Motor neuron (in vitro differentiated cells): Measurements from ENCODE around the gene FAS. TPM values are rescaled to one million over a fixed set of nuclear protein-coding genes. Genes with fewer than 3 reads are reported as not detected.

Source experiments
- ATAC-seq, 8 experiments: fragments of 200-7000 bp; cut with Tn5 transposase; replicated peaks in 6 of 8; 2 replicates each; pipeline ENCODE4 v1.8.0; 2021; ENCODE audit warnings: mild to moderate bottlenecking in 8 of 8, moderate library complexity in 8 of 8
- H3K27ac ChIP-seq, 2 donors: fragments of 250-450 bp; sonication (Bioruptor Pico); 2 replicates each; pipeline ENCODE4 v1.9.0; 2021; ENCODE audit warnings: antibody characterized with exemption in 2 of 2, mild to moderate bottlenecking in 2 of 2, moderate library complexity in 1 of 2
- H3K4me1 ChIP-seq, 2 donors: fragments of 250-450 bp; sonication (Bioruptor Pico); replicated peaks in 1 of 2; 2 replicates each; pipeline ENCODE4 v1.6.1; 2021; ENCODE audit warnings: antibody characterized with exemption in 2 of 2, mild to moderate bottlenecking in 2 of 2, moderate library complexity in 1 of 2
- H3K4me3 ChIP-seq, 5 donors: fragments of 250-450 bp; sonication (Bioruptor Pico); 2 replicates each; pipeline ENCODE4 v1.9.0; 2021; ENCODE audit warnings: antibody characterized with exemption in 5 of 5, mild to moderate bottlenecking in 5 of 5, moderate library complexity in 4 of 5
- WGBS, 10 experiments: fragments of 450-650 bp; shearing (Covaris generic); methylation state at CpG; one replicate each; pipeline ENCODE4 v1.0.0; 2022; 5-methylcytosine and 5-hydroxymethylcytosine counted together
- in situ Hi-C, 9 experiments: fragments of 400-800 bp; cut with MboI; loops; one replicate each; pipeline ENCODE4 v1.15.0; 2021; ENCODE audit warnings: low sequenced_read_pairs in 9 of 9, low pct_unique_long_range_greater_than_20kb in 2 of 9; ENCODE audit not compliant: unreplicated experiment in 9 of 9
- total RNA-seq, 8 experiments: library from RNA; unstranded; fragments of 300-600 nt; gene quantifications; 2 replicates each; pipeline versions ENCODE4 v1.2.3 to v1.2.4, GENCODE V29; 2022

Gene FAS
- total RNA-seq, 8 experiments from 2014 or later = 1.5 to 65.7 (median 13.3) TPM

- H3K4me3 ChIP-seq = no peak overlapping the region
- peak in 7 of 8 experiments; percentile 24 to 82 (median 52) for ATAC-seq
- in situ Hi-C loops = loop anchor here in 7 of 9 experiments (10.0 to 25.0 kb wide), 3 partner anchors 172 to 355 kb away; partner anchors contain the start of genes CH25H (in 5 of the 7), IFIT1 (in 2 of the 7) and IFIT1B (in 2 of the 7)
- H3K27ac ChIP-seq = no peak overlapping the region
- whole genome bisulfite sequencing, 10 experiments = 13 to 100% (median 59%) methylated on average over 2 to 8 of the region's 8 CpGs
- peaks cover 2 to 7% of the 10 kb centered on the region in 2 donors for H3K4me1 ChIP-seq
Observed at GRCh38 chr10:89032141-89032891, 41.7 kb downstream of the FAS start.

- Histone ChIP-seq H3K27ac (no peak overlapping the region), H3K4me3 (no peak overlapping the region), H3K4me1 (peaks cover 2 to 7% of the 10 kb centered on the region in 2 donors)
- 33 to 100% methylated on average over 1 of the region's 1 CpG; no CpG with 5 or more reads in 8 of the 10 experiments for WGBS, 10 experiments
- in situ Hi-C loops = loop anchor here in 7 of 9 experiments (10.0 to 25.0 kb wide), 3 partner anchors 169 to 352 kb away; partner anchors contain the start of genes CH25H (in 5 of the 7), IFIT1 (in 2 of the 7) and IFIT1B (in 2 of the 7)
- ATAC-seq = no peak
Observed at GRCh38 chr10:89035461-89035860, 44.9 kb downstream of the FAS start.

DNA sequence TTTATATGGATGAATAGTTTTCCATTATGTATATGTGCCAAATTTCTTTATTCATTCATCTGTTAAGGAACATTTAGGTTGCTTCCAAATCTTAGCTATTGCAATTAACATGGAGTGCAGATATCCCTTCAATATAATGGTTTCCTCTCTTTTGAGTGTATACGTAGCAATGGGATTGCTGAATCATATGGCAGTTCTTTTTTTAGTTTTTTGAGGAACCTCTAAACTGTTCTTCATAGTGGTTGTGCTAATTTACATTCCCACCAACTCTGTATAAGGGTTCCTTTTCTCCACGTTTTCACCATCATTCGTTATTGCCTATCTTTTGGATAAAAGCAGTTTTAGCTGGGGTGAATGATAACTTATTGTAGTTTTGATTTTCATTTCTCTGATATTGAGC is 46.5 kb downstream of the FAS start:
- H3K27ac ChIP-seq = no peak overlapping the region
- in situ Hi-C loops = loop anchor here in 7 of 9 experiments (10.0 to 25.0 kb wide), 3 partner anchors 168 to 350 kb away; partner anchors contain the start of genes CH25H (in 5 of the 7), IFIT1 (in 2 of the 7) and IFIT1B (in 2 of the 7)
- ATAC-seq = no peak
- H3K4me3 ChIP-seq = no peak overlapping the region
- 78 to 100% (median 89%) methylated on average over 1 to 3 of the region's 3 CpGs; no CpG with 5 or more reads in 1 of the 10 experiments for WGBS, 10 experiments
- peaks cover 0 to 7% of the 10 kb centered on the region in 2 donors for H3K4me1 ChIP-seq

GRCh38 chr10:89042562-89042961 is 52.0 kb downstream of the FAS start:
- Histone ChIP-seq H3K4me3 (no peak overlapping the region), H3K4me1 (no peaks in the 10 kb centered on the region), H3K27ac (no peak overlapping the region)
- peak in 2 of 8 experiments; percentile 22 to 27 for ATAC-seq
- 0 to 90% (median 65%) methylated on average over 1 to 2 of the region's 2 CpGs; no CpG with 5 or more reads in 5 of the 10 experiments for WGBS, 10 experiments
- in situ Hi-C loops = loop anchor here in 6 of 9 experiments (25.0 kb wide), 2 partner anchors 170 to 345 kb away; partner anchors contain the start of genes CH25H (in 4 of the 6), IFIT1 (in 2 of the 6) and IFIT1B (in 2 of the 6)

- Histone ChIP-seq H3K27ac (no peak overlapping the region), H3K4me3 (no peak overlapping the region), H3K4me1 (no peaks in the 10 kb centered on the region)
- ATAC-seq = peak in 2 of 8 experiments; percentile 40 to 46
- 40 to 100% (median 73%) methylated on average over 1 to 4 of the region's 4 CpGs; no CpG with 5 or more reads in 1 of the 10 experiments for WGBS, 10 experiments
- in situ Hi-C loops = loop anchor here in 6 of 9 experiments (25.0 kb wide), 2 partner anchors 169 to 344 kb away; partner anchors contain the start of genes CH25H (in 4 of the 6), IFIT1 (in 2 of the 6) and IFIT1B (in 2 of the 6)
Observed at GRCh38 chr10:89043052-89043451, 52.5 kb downstream of the FAS start.

DNA sequence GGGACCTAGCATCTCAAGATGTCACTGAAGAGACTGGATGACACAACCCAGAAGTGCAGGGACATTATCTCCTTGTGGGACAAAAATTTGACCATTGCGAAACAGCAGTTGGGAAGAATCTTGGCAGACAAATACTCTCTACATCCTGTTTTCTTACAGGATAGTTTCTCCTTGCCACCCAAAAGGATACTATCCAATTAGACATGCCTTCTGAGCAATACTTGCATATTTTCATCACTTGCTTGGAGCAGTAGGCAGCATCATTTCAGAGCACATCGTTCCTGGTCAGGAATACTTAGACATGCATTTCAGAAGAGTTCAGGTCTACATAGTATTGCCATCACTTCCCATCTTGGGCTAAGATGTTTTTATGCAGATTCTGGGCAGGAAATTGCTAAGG is 56.8 kb downstream of the FAS start:
- in situ Hi-C loops = loop anchor here in 6 of 9 experiments (25.0 kb wide), 2 partner anchors 165 to 340 kb away; partner anchors contain the start of genes CH25H (in 4 of the 6), IFIT1 (in 2 of the 6) and IFIT1B (in 2 of the 6)
- Histone ChIP-seq H3K4me1 (no peaks in the 10 kb centered on the region), H3K4me3 (no peak overlapping the region), H3K27ac (no peak overlapping the region)
- WGBS, 10 experiments = 40 to 100% (median 100%) methylated on average over 1 to 2 of the region's 2 CpGs; no CpG with 5 or more reads in 3 of the 10 experiments
- peak in 1 of 8 experiments; percentile 85 for ATAC-seq

DNA sequence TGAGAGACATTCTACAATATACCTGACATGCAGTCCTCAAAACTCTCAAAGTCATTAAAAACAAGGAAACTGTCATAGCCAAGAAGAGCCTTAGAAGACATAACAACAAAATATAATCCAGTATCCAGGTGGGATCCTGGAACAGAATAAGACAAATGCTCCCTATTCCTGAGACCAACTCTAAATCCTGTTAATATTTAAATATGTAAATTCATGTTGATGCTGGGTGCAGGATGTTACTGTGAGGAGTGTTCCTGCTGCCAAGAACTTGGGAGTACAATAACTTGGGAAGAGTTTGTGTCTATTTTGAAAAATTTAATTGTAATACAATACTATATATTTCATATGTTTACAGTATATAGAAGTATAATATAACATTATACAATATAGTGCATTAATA is 61.0 kb downstream of the FAS start:
- Histone ChIP-seq H3K4me1 (peaks cover 10% of the 10 kb centered on the region in 2 donors), H3K4me3 (no peak overlapping the region), H3K27ac (no peak overlapping the region)
- peak in 3 of 8 experiments; percentile 54 to 57 (median 56) for ATAC-seq
- in situ Hi-C loops = no loop called here

DNA sequence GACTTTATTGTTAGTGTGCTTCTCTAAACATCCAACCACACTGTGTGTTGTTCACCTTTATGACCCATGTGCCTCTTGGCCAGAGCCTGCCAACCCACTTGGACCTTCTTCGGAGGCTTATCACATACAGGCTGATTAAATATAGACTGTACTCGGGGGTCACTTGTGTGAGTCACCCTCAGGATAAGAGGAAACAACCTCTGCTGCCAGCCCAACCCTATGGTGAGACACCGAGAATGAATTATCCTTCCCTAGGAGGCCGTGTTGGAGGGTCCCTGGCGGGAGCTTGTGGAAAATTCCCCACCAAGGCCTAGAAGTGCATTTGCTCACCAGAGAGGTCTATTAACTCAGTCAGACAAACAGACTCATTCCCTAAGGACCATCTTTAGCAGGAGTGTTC is 63.0 kb downstream of the FAS start:
- WGBS, 10 experiments = 86 to 100% (median 96%) methylated on average over 1 to 5 of the region's 5 CpGs; no CpG with 5 or more reads in 4 of the 10 experiments
- Histone ChIP-seq H3K4me1 (peaks cover 10% of the 10 kb centered on the region in 2 donors), H3K27ac (no peak overlapping the region), H3K4me3 (no peak overlapping the region)
- ATAC-seq = no peak
- in situ Hi-C loops = no loop called here

DNA sequence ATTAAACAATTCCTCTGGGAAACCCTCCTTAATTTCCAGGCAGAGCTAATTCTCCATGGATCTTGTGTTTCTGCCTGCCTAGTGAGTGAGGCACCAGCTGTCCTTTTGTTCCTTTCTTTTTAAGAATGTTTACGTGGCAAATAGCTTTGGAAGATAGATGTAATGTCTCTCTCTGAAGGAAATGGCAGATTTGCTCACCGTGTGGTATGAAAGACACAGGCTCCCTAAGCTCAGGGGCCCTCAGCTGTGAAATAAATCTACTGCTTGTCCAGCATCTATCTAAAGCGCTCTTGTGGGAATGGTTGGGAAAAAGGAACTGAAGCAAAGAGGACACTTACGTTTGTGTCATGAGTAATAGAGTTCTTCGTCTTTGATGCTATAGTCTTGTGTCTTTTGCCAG is 64.6 kb downstream of the FAS start:
- Histone ChIP-seq H3K4me3 (no peak overlapping the region), H3K27ac (peak overlapping the region in 1 of 2 donors; percentile 48), H3K4me1 (peaks cover 10% of the 10 kb centered on the region in 2 donors)
- 33 to 100% (median 43%) methylated on average over 1 to 5 of the region's 5 CpGs; no CpG with 5 or more reads in 2 of the 10 experiments for WGBS, 10 experiments
- in situ Hi-C loops = no loop called here
- ATAC-seq = peak in 5 of 8 experiments; percentile 70 to 99 (median 92)

- H3K4me1 ChIP-seq = no peaks in the 10 kb centered on the region
- H3K27ac ChIP-seq = no peak overlapping the region
- in situ Hi-C loops = no loop called here
- no peak for ATAC-seq
- 0 to 100% (median 63%) methylated on average over 1 of the region's 1 CpG; no CpG with 5 or more reads in 4 of the 10 experiments for WGBS, 10 experiments
- H3K4me3 ChIP-seq = no peak overlapping the region
Observed at GRCh38 chr10:89062861-89063260, 72.3 kb downstream of the FAS start.

DNA sequence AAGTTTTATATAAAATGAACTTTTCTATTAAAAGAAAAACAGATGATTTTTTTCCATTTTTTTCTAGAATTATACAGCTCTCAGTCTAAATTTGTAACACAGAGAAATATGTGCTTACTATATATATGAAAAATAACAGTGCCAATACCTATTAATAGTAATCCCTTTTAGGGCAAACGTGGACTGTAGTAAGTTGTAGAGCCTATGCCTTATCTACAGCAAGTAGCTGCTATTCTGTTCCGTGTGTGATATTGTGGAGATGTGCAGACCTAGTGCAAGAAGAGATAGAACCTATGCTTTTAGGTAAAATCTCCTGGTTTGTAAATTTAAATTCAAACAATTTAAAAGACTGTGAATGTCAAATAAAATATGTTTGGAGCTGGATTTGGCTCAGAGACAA is 72.9 kb downstream of the FAS start:
- Histone ChIP-seq H3K4me3 (no peak overlapping the region), H3K27ac (no peak overlapping the region), H3K4me1 (no peaks in the 10 kb centered on the region)
- ATAC-seq = no peak
- in situ Hi-C loops = no loop called here
- 14 to 100% (median 71%) methylated on average over 1 to 2 of the region's 2 CpGs; no CpG with 5 or more reads in 3 of the 10 experiments for WGBS, 10 experiments

DNA sequence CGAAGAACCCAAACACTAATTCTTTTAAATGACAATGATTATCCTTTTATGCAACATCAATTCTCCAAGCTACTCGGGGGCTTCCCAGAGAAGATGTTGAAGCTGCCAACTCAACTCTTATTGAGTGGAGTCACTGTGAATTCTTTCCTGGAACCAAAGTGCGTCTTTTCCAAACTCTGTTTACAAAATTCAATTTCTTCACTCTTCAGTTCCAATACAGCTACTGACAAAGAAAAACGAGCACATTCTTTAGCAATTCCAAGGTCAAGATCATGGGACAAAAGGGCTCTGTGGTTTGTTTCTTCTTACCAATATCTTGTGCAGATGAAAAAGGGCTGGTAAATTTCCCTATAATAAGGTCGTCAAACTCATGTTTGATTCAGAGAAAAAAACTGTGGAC is 74.2 kb downstream of the FAS start:
- WGBS, 10 experiments = 0 to 70% (median 53%) methylated on average over 1 to 5 of the region's 5 CpGs
- Histone ChIP-seq H3K4me1 (no peaks in the 10 kb centered on the region), H3K4me3 (no peak overlapping the region), H3K27ac (no peak overlapping the region)
- in situ Hi-C loops = no loop called here
- ATAC-seq = peak in 1 of 8 experiments; percentile 49
